Activated naive CD4-positive, alpha-beta T cell treated with anti-CD3 and anti-CD28 coated beads for 36 hours (primary cell): Measurements from ENCODE around the gene UAP1L1. TPM values are rescaled to one million over a fixed set of nuclear protein-coding genes. Genes with fewer than 3 reads are reported as not detected.
"Not testable (repeated sequence)": the region's sequence is repeated elsewhere in the genome, so short reads cannot be mapped to it uniquely, and the experiment has no call there.

Experiments used
- CTCF ChIA-PET: fragments of 350-600 bp; sonication (Branson Sonifier 250); formaldehyde crosslinking; loops from one replicate; lab custom pipeline; 2021; ENCODE audit warnings: antibody characterized with exemption; lab: Charles Lee
- DNase-seq: peaks from one replicate; pipeline ENCODE4 v3.0.0-alpha.2; 2020
- H3K27ac Mint-ChIP-seq: one replicate; pipeline ENCODE4 v1.8.0; 2021; ENCODE audit warnings: mild to moderate bottlenecking, mixed read lengths
- H3K27me3 Mint-ChIP-seq: one replicate; pipeline ENCODE4 v1.8.0; 2021; ENCODE audit warnings: low read depth, mixed read lengths
- H3K36me3 Mint-ChIP-seq: one replicate; pipeline ENCODE4 v1.8.0; 2021; ENCODE audit warnings: low read depth, mixed read lengths
- H3K4me1 Mint-ChIP-seq: one replicate; pipeline ENCODE4 v1.8.0; 2021; ENCODE audit warnings: low read depth, mixed read lengths
- H3K4me3 Mint-ChIP-seq: one replicate; pipeline ENCODE4 v1.8.0; 2021; ENCODE audit warnings: mild to moderate bottlenecking, moderate library complexity, mixed read lengths
- H3K9me3 Mint-ChIP-seq: one replicate; pipeline ENCODE4 v1.8.0; 2021; ENCODE audit warnings: mixed read lengths
- intact Hi-C: fragments of 100-400 bp; cut with micrococcal nuclease; formaldehyde crosslinking; loops from one replicate; pipeline ENCODE4 v1.15.1; 2023
- total RNA-seq, 2 experiments: library from RNA; stranded (reverse); gene quantifications; one replicate each; pipeline ENCODE4 v1.2.3, GENCODE V29; 2021

Gene UAP1L1, protein sequence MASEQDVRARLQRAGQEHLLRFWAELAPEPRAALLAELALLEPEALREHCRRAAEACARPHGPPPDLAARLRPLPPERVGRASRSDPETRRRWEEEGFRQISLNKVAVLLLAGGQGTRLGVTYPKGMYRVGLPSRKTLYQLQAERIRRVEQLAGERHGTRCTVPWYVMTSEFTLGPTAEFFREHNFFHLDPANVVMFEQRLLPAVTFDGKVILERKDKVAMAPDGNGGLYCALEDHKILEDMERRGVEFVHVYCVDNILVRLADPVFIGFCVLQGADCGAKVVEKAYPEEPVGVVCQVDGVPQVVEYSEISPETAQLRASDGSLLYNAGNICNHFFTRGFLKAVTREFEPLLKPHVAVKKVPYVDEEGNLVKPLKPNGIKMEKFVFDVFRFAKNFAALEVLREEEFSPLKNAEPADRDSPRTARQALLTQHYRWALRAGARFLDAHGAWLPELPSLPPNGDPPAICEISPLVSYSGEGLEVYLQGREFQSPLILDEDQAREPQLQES
- total RNA-seq, result 1 to 10 TPM; 2.6 to 3.4 TPM

DNA sequence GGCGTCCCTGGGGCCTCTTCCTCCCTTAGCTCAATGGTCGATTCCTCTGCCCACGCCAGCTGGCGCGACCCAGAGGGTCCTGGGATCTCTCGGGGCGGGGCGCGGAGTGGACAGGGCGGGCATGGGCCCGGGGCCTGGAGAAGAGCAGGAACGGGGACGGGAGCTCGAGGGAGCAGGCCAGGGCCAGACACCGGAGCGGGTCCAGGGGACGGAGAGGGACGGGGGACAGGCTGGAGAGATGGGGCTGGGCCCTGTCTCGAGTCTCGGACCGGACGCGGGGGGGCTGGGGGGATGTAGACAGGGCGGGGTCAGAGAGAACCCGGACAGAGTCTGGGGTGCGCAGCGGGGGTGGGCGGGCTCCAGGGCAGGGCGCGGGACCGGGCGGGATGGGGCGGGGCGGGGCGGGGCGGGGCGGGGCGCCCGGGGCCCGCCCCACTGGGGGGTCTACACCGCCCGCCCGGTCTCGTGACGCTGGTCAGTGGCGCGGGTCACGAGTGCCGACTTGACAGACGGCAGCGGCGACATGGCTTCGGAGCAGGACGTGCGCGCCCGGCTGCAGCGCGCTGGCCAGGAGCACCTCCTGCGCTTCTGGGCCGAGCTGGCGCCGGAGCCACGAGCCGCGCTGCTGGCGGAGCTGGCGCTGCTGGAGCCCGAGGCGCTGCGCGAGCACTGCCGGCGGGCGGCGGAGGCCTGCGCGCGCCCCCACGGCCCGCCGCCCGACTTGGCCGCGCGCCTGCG is at the start of gene UAP1L1:
UAP1L1 (plus strand) TSS at position 508 of the 738 bp plus-strand sequence; CDS start at position 524, 16 bp downstream.
- Mint-ChIP-seq H3K27ac (no peak within 1 kb of the TSS), H3K4me1 (no peaks in the 10 kb centered on the region), H3K4me3 (peak within 1 kb of the TSS; percentile 66), H3K36me3 (no peaks in the 10 kb centered on the region), H3K27me3 (no peaks in the 10 kb centered on the region), H3K9me3 (no peaks in the 10 kb centered on the region)
- CTCF ChIA-PET, result interaction anchor here (0.8 to 2.3 kb wide), 6 partner anchors 10 to 48 kb away, joined by 3 to 19 read pairs (median 4); no protein-coding TSS in a partner anchor
- intact Hi-C loops, result no loop called here
- DNase-seq, result peak; percentile 51

DNA sequence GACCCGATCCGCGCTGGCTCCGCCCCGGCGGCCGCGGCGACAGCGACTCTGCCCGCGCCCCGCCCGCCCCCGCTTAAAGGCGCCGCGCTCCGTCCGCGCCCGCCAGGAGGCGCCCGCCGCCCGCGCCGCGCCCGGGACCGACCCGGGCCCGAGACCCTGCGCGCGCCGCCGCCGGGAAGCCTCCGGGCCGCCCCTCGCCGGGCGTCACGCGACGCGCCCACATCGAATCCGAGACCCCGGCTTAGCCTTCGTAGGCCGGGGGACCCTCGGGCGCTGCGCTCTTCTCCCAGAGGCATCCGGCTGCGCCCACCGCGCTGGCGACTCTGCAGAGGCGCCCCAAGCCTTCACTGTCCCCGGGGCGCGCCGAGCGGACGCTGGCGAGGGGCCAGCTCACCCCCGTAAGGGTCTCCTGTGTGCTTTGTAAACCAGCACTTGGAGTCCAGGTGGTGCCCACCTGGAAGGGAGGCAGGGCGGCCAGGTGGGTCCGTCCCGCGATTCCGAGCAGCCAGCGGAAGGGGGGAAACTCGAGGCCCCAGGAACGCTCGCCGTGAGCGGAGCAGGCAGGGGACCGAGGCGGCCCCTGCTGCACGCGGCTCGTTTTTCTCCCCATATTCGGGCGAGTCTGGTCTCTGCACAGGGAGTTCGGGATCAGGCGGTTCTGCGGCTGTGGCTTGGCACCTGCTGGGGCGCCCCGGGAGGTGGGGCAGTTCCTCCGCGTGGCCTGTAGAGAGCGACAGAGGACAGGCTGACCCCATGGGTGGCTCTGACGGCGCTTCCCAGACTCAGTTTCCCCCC is 48.9 kb upstream of the UAP1L1 start:
- Mint-ChIP-seq H3K4me3 (peak overlapping the region; percentile 56), H3K36me3 (no peaks in the 10 kb centered on the region), H3K27ac (no peak overlapping the region), H3K4me1 (peaks cover 34% of the 10 kb centered on the region), H3K9me3 (no peaks in the 10 kb centered on the region), H3K27me3 (peaks cover 5% of the 10 kb centered on the region)
- intact Hi-C loops, result loop anchor here (5.0 kb wide), 2 partner anchors 39 to 496 kb away; no protein-coding TSS in a partner anchor
- peak; percentile 74 for DNase-seq
- CTCF ChIA-PET, result interaction anchor here (1.0 to 6.0 kb wide), 29 partner anchors 8 to 300 kb away, joined by 3 to 66 read pairs (median 6); partner anchors contain the start of genes AJM1, CLIC3, MAN1B1 and NPDC1

DNA sequence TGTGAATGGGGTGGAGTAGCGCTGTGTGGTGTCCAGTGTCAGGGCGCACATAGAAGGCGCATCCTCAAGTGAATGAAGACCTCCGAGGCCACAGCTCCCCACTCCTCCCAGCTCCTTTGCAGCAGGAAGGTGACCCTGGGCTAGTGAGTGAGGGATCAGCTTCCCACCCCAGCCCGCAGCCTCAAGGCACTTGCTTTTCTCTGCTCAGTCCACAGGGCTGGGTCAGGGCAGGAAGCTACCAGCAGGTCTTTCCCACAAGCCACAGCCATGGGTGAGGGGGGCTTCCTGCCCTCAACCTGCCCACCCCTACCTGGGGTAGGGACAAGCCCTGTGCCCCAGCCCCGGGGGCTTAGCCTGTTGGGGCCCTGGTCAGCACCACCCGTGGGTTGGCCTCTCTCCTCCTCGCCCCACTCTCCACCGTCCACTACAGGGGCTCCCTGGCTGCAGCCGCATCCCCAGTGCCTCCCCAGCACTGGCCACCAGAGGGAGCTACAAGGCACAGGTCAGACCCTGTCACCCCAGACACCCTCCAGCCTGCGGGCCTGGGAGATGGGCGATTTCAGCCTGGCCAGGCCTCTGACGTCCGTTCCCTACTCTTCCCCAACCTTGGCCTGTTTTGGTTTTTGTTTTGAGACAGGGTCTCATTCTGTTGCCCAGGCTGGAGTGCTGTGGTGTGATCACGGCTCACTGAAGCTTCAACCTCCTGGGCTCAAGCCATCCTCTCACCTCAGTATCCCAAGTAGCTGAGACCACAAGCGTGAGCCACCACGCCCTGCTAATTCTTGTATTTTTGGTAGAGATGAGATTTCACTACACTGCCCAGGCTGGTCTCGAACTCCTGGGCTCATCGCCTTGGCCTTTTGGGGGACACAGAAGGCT is 48.0 kb upstream of the UAP1L1 start:
- peaks cover 34% of the 10 kb centered on the region for H3K4me1 Mint-ChIP-seq
- DNase-seq, result peak; percentile 82
- H3K27ac Mint-ChIP-seq, result no peak overlapping the region
- peak overlapping the region; percentile 56 for H3K4me3 Mint-ChIP-seq
- intact Hi-C loops, result loop anchor here (5.0 kb wide), 2 partner anchors 38 to 497 kb away; no protein-coding TSS in a partner anchor
- H3K9me3 Mint-ChIP-seq, result no peaks in the 10 kb centered on the region
- H3K36me3 Mint-ChIP-seq, result no peaks in the 10 kb centered on the region
- H3K27me3 Mint-ChIP-seq, result peaks cover 5% of the 10 kb centered on the region
- CTCF ChIA-PET, result interaction anchor here (0.6 to 6.0 kb wide), 40 partner anchors 9 to 301 kb away, joined by 3 to 66 read pairs (median 4); partner anchors contain the start of genes AJM1, CLIC3, MAN1B1 and NPDC1

DNA sequence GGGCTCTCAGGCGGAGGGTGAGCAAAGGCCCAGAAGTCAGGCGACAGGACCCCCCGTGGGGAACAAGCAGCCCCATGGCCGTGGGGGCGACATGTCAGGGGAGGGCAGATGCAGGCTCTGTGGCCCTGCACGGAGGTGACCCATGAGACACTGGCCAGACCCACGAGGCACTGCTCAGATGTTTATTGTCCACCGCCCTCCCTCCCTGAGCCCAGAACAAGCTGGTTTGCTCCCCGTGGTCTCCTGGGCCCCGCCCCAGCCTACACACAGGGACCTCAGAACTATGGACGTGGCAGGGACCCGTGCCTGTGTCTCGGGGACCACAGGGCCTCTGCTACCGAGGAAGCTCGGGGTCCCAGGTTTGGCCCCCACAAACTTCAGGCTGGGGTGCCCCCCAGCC is 47.3 kb upstream of the UAP1L1 start:
- peaks cover 41% of the 10 kb centered on the region for H3K4me1 Mint-ChIP-seq
- intact Hi-C loops, result no loop called here
- H3K36me3 Mint-ChIP-seq, result no peaks in the 10 kb centered on the region
- CTCF ChIA-PET, result interaction anchor here (0.6 to 6.0 kb wide), 32 partner anchors 8 to 302 kb away, joined by 3 to 66 read pairs (median 5); partner anchors contain the start of genes AJM1, CLIC3, MAN1B1 and NPDC1
- no peak for DNase-seq
- no peak overlapping the region for H3K27ac Mint-ChIP-seq
- H3K9me3 Mint-ChIP-seq, result no peaks in the 10 kb centered on the region
- peaks cover 5% of the 10 kb centered on the region for H3K27me3 Mint-ChIP-seq
- no peak overlapping the region for H3K4me3 Mint-ChIP-seq

DNA sequence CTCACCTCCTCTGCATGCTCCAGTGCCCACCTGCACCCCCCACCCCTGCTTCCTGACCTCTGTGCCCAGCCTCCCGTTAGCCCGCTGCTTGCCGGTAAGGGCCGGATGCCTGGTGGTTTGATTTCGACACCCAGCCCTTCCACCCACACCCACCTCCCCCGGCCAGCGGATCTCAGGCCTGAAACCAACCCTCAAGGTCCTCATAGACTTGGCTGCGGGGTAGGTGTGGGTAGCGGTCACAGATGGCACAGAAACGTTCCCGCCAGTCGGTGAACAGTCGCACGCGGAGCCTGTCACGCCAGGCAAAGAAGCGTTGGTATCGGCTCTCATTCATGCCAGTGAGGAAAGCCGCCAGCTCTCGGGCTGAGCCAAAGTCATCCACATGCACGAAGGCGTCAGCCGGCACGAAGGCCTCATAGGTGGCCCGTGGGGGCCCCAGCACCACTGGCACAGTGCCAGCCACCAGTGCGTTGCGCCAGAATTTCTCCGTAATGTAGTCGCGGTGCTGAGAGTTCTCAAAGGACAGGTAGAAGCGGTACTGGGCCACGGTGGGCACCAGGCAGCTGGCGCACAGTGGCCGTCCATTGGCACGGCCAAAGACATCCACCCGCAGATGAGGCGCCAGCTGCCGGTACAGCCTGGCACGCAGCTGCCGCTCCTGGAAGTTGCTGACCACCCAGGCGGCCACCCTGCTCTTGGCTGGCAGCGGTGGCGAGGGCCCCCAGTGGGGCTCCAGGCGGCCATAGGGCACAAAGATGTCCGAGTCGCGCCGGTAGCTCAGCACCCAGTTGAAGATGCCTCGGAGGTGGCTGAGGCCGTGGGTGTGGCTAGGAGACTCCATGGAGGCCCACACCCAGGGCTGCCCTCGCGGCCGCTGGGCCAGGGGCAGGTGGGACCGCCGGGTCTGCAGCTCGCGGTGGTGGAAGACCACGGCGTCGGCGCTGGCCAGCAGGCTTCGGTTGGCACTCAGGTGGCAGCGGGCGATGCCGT is 46.5 kb upstream of the UAP1L1 start:
- Mint-ChIP-seq H3K9me3 (no peaks in the 10 kb centered on the region), H3K4me1 (peaks cover 44% of the 10 kb centered on the region), H3K27ac (no peak overlapping the region), H3K27me3 (peaks cover 5% of the 10 kb centered on the region), H3K36me3 (no peaks in the 10 kb centered on the region), H3K4me3 (no peak overlapping the region)
- CTCF ChIA-PET, result interaction anchor here (0.6 to 6.0 kb wide), 9 partner anchors 16 to 83 kb away, joined by 3 to 66 read pairs (median 10); partner anchors contain the start of genes CLIC3, NPDC1, PAXX and SAPCD2
- intact Hi-C loops, result no loop called here
- peak; percentile 61 for DNase-seq

DNA sequence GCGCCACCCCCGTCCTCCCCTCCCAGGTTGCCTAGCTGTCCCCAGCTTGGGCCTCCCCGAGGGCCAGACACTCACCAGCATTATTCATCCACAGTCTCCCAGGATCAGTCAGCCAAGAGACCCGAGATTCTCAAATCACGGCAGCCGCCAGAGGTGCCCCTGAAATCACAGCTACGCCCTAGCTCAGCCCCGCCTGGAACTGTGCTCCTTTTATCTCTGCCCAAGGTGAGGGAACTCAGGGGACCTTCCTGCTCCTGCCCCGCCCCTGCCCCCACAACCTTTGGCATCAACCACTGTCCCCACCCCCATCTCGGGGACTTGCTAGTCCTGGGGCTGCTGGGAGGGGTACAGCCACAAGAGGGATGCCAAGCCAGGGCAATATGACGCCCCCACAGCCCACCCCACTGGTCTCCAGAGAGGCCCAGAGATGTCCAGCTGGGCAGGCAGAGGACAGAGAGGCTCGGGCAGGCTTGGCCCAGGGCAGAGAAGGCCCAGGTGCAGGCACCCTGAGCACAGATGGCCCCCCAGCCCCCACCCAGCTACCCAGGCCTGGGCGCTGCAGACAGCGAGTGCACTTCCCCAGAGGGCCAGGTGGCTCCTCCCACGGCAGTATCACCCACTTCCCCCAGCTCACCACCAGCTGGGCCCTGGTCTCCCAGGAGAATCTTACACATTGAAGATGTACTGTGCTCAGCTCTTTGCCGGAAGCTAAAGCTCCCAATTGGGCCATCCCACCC is 45.2 kb upstream of the UAP1L1 start, which contains the start of gene FUT7:
FUT7 (minus strand) TSS at position 185 of the 737 bp plus-strand sequence; CDS start at position 88, 97 bp downstream.
- H3K27ac Mint-ChIP-seq, result no peak within 1 kb of the TSS
- H3K9me3 Mint-ChIP-seq, result no peaks in the 10 kb centered on the region
- peaks cover 5% of the 10 kb centered on the region for H3K27me3 Mint-ChIP-seq
- intact Hi-C loops, result no loop called here
- CTCF ChIA-PET, result interaction anchor here (1.7 kb wide), 1 partner anchor 64 kb away, joined by 5 read pairs; no protein-coding TSS in a partner anchor
- H3K36me3 Mint-ChIP-seq, result no peaks in the 10 kb centered on the region
- peaks cover 44% of the 10 kb centered on the region for H3K4me1 Mint-ChIP-seq
- H3K4me3 Mint-ChIP-seq, result no peak within 1 kb of the TSS
- peak; percentile 59 for DNase-seq

DNA sequence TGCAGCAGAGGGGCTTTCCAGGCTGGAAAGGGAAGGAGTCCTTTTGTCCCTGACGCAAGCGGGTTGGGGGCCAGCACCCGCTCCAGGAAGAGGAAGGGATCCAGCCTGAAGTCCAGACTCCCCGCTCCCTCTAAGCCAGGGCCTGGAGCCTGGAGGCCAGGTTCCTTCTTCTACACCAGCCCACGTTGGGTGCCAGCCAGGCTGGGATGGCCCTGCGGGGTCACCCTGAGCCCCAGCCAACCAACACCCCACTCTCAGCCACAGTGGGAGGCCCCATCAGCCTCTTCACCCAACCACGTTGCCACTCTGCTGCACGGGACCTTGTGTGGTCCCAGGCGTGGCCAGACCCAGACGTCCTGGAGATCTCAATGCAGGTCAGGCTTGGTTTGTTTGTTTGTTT is 44.5 kb upstream of the UAP1L1 start:
- Mint-ChIP-seq H3K27ac (no peak overlapping the region), H3K4me1 (peaks cover 41% of the 10 kb centered on the region), H3K27me3 (peaks cover 5% of the 10 kb centered on the region), H3K36me3 (no peaks in the 10 kb centered on the region), H3K4me3 (no peak overlapping the region), H3K9me3 (no peaks in the 10 kb centered on the region)
- no peak for DNase-seq
- CTCF ChIA-PET, result interaction anchor here (1.7 kb wide), 1 partner anchor 63 kb away, joined by 5 read pairs; no protein-coding TSS in a partner anchor
- intact Hi-C loops, result no loop called here

DNA sequence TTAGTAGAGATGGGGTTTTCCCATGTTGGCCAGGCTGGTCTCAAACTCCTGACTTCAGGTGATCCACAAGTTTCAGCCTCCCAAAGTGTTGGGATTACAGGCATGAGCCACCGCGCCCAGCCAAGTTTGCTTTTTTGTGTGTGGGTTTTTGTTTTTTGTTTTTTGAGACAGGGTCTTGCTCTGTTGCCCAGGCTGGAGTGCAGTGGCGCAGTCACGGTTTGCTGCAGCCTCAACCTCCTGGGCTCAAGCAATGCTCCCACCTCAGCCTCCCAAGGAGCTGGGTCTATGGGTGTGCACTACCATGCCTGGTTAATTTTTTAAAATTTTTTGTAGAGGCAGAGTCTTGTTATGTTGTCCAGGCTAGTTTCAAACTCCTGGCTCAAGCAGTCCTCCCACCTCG is 43.8 kb upstream of the UAP1L1 start:
- intact Hi-C loops, H3K27ac Mint-ChIP-seq, H3K27me3 Mint-ChIP-seq, H3K4me3 Mint-ChIP-seq, DNase-seq, H3K9me3 Mint-ChIP-seq, H3K36me3 Mint-ChIP-seq: not testable (repeated sequence)
- CTCF ChIA-PET, result interaction anchor here (2.5 to 5.0 kb wide), 3 partner anchors 33 to 246 kb away, joined by 27 to 48 read pairs (median 30); no protein-coding TSS in a partner anchor
- H3K4me1 Mint-ChIP-seq, result peaks cover 41% of the 10 kb centered on the region

DNA sequence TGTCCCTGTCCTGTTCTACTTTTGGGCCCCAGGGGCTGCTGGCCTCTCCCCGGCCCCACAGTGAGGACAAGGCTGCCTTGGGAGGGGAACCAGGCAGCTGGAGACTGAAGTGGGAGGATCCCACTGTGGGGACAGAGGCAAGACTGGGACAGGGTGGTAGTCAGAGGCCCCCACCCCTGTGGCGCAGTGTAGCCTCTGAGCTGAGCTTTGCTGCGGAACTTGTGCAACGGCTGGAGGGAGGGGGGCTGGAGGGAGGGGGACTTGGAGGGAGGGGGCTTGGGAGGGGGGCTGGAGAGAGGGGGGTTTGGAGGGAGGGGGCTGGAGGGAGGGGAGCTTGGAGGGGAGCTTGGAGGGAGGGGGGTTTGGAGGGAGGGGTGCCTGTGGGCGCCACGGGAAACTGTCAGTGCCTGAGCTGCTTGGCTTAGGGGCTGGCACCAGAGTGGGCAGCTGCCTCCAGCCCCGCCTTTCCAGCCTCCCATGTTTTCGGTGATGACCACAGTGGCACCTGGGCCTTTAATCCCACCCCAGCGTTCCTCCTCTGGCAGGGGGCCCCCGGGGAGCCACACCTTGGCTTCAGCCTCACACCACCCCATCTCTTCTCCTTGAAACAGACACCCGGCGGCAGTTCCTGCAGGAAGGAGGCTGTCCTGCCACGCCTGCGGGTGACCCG is 43.1 kb upstream of the UAP1L1 start:
- no peaks in the 10 kb centered on the region for H3K36me3 Mint-ChIP-seq
- DNase-seq, result no peak
- CTCF ChIA-PET, result interaction anchor here (0.6 to 5.0 kb wide), 37 partner anchors 9 to 307 kb away, joined by 3 to 48 read pairs (median 4); partner anchors contain the start of genes AJM1, NELFB, NPDC1 and SAPCD2
- peak overlapping the region; percentile 59 for H3K4me3 Mint-ChIP-seq
- H3K4me1 Mint-ChIP-seq, result peaks cover 38% of the 10 kb centered on the region
- intact Hi-C loops, result loop anchor here (2.0 kb wide), 2 partner anchors 29 to 191 kb away; partner anchors contain the start of gene AJM1
- peaks cover 5% of the 10 kb centered on the region for H3K27me3 Mint-ChIP-seq
- H3K9me3 Mint-ChIP-seq, result no peaks in the 10 kb centered on the region
- H3K27ac Mint-ChIP-seq, result peak overlapping the region; percentile 79
